ENCODE data around the gene TMEM92.

- TF ChIP-seq, protein P1, sequence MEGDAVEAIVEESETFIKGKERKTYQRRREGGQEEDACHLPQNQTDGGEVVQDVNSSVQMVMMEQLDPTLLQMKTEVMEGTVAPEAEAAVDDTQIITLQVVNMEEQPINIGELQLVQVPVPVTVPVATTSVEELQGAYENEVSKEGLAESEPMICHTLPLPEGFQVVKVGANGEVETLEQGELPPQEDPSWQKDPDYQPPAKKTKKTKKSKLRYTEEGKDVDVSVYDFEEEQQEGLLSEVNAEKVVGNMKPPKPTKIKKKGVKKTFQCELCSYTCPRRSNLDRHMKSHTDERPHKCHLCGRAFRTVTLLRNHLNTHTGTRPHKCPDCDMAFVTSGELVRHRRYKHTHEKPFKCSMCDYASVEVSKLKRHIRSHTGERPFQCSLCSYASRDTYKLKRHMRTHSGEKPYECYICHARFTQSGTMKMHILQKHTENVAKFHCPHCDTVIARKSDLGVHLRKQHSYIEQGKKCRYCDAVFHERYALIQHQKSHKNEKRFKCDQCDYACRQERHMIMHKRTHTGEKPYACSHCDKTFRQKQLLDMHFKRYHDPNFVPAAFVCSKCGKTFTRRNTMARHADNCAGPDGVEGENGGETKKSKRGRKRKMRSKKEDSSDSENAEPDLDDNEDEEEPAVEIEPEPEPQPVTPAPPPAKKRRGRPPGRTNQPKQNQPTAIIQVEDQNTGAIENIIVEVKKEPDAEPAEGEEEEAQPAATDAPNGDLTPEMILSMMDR (IDR thresholded peaks at IDR 0.05 in 2 of 3, conservative IDR thresholded peaks at IDR 0.05 in 1 of 3; ENCODE audit: control insufficient read depth in 2 of 3, extremely low read depth in 1 of 3, insufficient read depth in 1 of 3, low read depth in 3 of 3, low read length in 3 of 3): no peak
- TF ChIP-seq EGR1 (IDR thresholded peaks at IDR 0.05; ENCODE audit: borderline replicate concordance in 1 of 2, low read depth in 2 of 2, low read length in 2 of 2) (no peak), ZNF274 (IDR thresholded peaks at IDR 0.05; ENCODE audit: insufficient read depth, insufficient read length) (no peak), POLR2AphosphoS5 (IDR thresholded peaks at IDR 0.05; ENCODE audit: low read length) (no peak), CREB1 (IDR thresholded peaks at IDR 0.05; ENCODE audit: low read depth) (no peak), TAF1 (IDR thresholded peaks at IDR 0.05; ENCODE audit: borderline replicate concordance, low read depth, low read length) (no peak), EZH2 (IDR thresholded peaks at IDR 0.05; ENCODE audit: borderline replicate concordance, control insufficient read depth, low read depth, low read length) (no peak), POLR2A (IDR thresholded peaks at IDR 0.05; ENCODE audit: low read depth, low read length) (no peak), CHD1 (IDR thresholded peaks at IDR 0.05; ENCODE audit: low read depth, low read length) (no peak), SMC3 (IDR thresholded peaks at IDR 0.05; ENCODE audit: borderline replicate concordance, low read length) (no peak), BMI1 (IDR thresholded peaks at IDR 0.05; ENCODE audit: borderline replicate concordance) (no peak), MTA3 (IDR thresholded peaks at IDR 0.05; ENCODE audit: borderline replicate concordance, low read length) (no peak)
- TF ChIP-seq, protein P2, sequence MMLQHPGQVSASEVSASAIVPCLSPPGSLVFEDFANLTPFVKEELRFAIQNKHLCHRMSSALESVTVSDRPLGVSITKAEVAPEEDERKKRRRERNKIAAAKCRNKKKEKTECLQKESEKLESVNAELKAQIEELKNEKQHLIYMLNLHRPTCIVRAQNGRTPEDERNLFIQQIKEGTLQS (IDR thresholded peaks at IDR 0.05; ENCODE audit: borderline replicate concordance, extremely low read depth, low read depth, low read length): no peak
Measured at GRCh38 chr17:50323060-50323459, 48.8 kb downstream of the TMEM92 start.

All from GM12878 (cell line).